Astrocyte (in vitro differentiated cells and primary cell): Measurements from ENCODE around the gene CYP19A1. TPM values are rescaled to one million over a fixed set of nuclear protein-coding genes. Genes with fewer than 3 reads are reported as not detected.

Experiments used
- DNase-seq: peaks from one replicate; pipeline ENCODE4 v3.0.0-alpha.2; 2010; ENCODE audit warnings: low read depth
- FAIRE-seq: peaks from 2 replicates; lab custom pipeline; 2011; peaks lifted over from hg19 to GRCh38; lab: Jason Lieb, UNC
- H2AFZ ChIP-seq: 2 replicates; pipeline ENCODE4 v1.6.0; 2012; ENCODE audit warnings: low read depth, low read length, inconsistent platforms
- H3K27ac ChIP-seq: 2 replicates; pipeline ENCODE4 v1.5.1; 2011; ENCODE audit warnings: low read depth, low read length, inconsistent platforms
- H3K27me3 ChIP-seq: 2 replicates; pipeline ENCODE4 v1.6.0; 2011; ENCODE audit warnings: low read length, inconsistent platforms; ENCODE audit not compliant: insufficient read depth
- H3K36me3 ChIP-seq: 2 replicates; pipeline ENCODE4 v1.5.1; 2011; ENCODE audit warnings: low read length, inconsistent platforms; ENCODE audit not compliant: insufficient read depth
- H3K4me1 ChIP-seq: 2 replicates; pipeline ENCODE4 v1.5.1; 2011; ENCODE audit warnings: low read length, inconsistent platforms; ENCODE audit not compliant: insufficient read depth
- H3K4me2 ChIP-seq: 2 replicates; pipeline ENCODE4 v1.6.0; 2012; ENCODE audit warnings: low read length, inconsistent platforms
- H3K4me3 ChIP-seq: 2 replicates; pipeline ENCODE4 v1.5.1; 2011; ENCODE audit warnings: low read depth, mild to moderate bottlenecking, low read length, inconsistent platforms; ENCODE audit not compliant: insufficient read depth
- H3K79me2 ChIP-seq: 2 replicates; pipeline ENCODE4 v1.6.0; 2012; ENCODE audit warnings: mild to moderate bottlenecking, low read length, inconsistent platforms; ENCODE audit not compliant: insufficient read depth
- H3K9ac ChIP-seq: 2 replicates; pipeline ENCODE4 v1.6.0; 2012; ENCODE audit warnings: mild to moderate bottlenecking, low read length, inconsistent platforms
- H3K9me3 ChIP-seq: 2 replicates; pipeline ENCODE4 v1.5.1; 2012; ENCODE audit warnings: low read depth, mild to moderate bottlenecking, low read length, inconsistent platforms; ENCODE audit not compliant: insufficient read depth
- H4K20me1 ChIP-seq: 2 replicates; pipeline ENCODE4 v1.6.0; 2012; ENCODE audit warnings: low read length, inconsistent platforms; ENCODE audit not compliant: insufficient read depth
- H3K27ac Mint-ChIP-seq: one replicate; pipeline ENCODE4 v1.8.0; 2021; ENCODE audit warnings: mild to moderate bottlenecking, mixed read lengths; ENCODE audit not compliant: unreplicated experiment
- H3K27me3 Mint-ChIP-seq: one replicate; pipeline ENCODE4 v1.8.0; 2021; ENCODE audit warnings: low read depth, mixed read lengths; ENCODE audit not compliant: unreplicated experiment
- H3K36me3 Mint-ChIP-seq: one replicate; pipeline ENCODE4 v1.8.0; 2021; ENCODE audit warnings: low read depth, mixed read lengths; ENCODE audit not compliant: unreplicated experiment
- H3K4me1 Mint-ChIP-seq: one replicate; pipeline ENCODE4 v1.8.0; 2021; ENCODE audit warnings: low read depth, mixed read lengths; ENCODE audit not compliant: unreplicated experiment
- H3K4me3 Mint-ChIP-seq: one replicate; pipeline ENCODE4 v1.8.0; 2021; ENCODE audit warnings: mild to moderate bottlenecking, moderate library complexity, mixed read lengths; ENCODE audit not compliant: unreplicated experiment
- H3K9me3 Mint-ChIP-seq: one replicate; pipeline ENCODE4 v1.8.0; 2021; ENCODE audit warnings: mild to moderate bottlenecking, mixed read lengths; ENCODE audit not compliant: unreplicated experiment
- CTCF ChIP-seq: IDR thresholded peaks from 2 replicates; pipeline ENCODE4 v1.5.1; 2011; ENCODE audit warnings: low read depth, mild to moderate bottlenecking, inconsistent platforms, low read length, moderate library complexity; ENCODE audit not compliant: insufficient read depth
- EZH2 ChIP-seq: IDR thresholded peaks from 2 replicates; pipeline ENCODE4 v1.6.1; 2012; ENCODE audit warnings: mild to moderate bottlenecking, low read length, inconsistent platforms; ENCODE audit not compliant: insufficient read depth
- total RNA-seq: library from RNA; stranded (reverse); gene quantifications from 2 replicates; pipeline ENCODE4 v1.2.1, GENCODE V29; 2021

The CYP19A1 gene
- total RNA-seq, 1 donor from 2014 or later = 0.75 TPM

DNA sequence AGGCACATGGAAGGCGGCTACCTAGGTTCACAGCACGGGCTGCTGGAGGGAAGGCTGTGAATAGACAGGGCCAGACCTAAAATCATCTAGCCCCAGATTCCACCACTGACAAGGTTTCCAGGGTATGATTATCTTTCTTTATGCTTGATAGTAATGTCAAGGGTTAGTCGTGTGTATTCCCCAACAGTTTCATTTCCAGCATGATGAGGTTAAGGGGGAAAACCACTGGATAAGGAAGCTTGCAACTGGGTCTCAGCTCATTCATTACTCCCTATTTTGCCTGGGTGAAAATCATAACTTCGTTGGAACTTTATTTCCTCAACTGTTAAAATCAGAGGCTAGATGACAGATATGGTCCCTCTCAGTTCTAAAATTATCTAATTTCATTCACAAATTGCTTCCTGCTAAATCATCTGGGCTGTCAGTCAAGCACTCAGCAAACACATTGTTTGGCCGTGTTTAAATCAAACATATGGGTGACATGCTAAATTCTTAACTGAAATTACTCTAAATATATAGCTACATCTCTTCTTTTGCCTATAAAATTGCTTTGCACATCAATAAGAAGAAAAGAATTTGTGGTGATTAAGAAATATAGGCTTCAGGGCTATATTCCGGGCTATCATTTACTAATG lies 111.7 kb downstream of the CYP19A1 start:
- Histone ChIP-seq H3K4me1 (peaks cover 23% of the 10 kb centered on the region), H3K9me3 (no peaks in the 10 kb centered on the region), H2AFZ (no peak overlapping the region), H3K4me2 (no peak overlapping the region), H4K20me1 (no peaks in the 10 kb centered on the region), H3K9ac (no peak overlapping the region), H3K4me3 (no peak overlapping the region), H3K27me3 (no peaks in the 10 kb centered on the region), H3K79me2 (no peaks in the 10 kb centered on the region), H3K27ac (no peak overlapping the region), H3K36me3 (no peaks in the 10 kb centered on the region)
- DNase-seq (no peak), FAIRE-seq (no peak)
- no peaks in the 10 kb centered on the region for H3K27me3 Mint-ChIP-seq
- H3K4me1 Mint-ChIP-seq = peaks cover 25% of the 10 kb centered on the region
- no peak overlapping the region for H3K4me3 Mint-ChIP-seq
- no peak for TF ChIP-seq EZH2
- TF ChIP-seq CTCF = no peak
- H3K36me3 Mint-ChIP-seq = no peaks in the 10 kb centered on the region
- no peak overlapping the region for H3K27ac Mint-ChIP-seq
- no peaks in the 10 kb centered on the region for H3K9me3 Mint-ChIP-seq

GRCh38 chr15:51224428-51224827 lies 114.0 kb downstream of the CYP19A1 start:
- DNase-seq (peak; percentile 30), FAIRE-seq (no peak)
- no peak overlapping the region for H3K9ac ChIP-seq
- peaks cover 23% of the 10 kb centered on the region for H3K4me1 ChIP-seq
- Mint-ChIP-seq H3K9me3 (no peaks in the 10 kb centered on the region), H3K27me3 (no peaks in the 10 kb centered on the region), H3K36me3 (no peaks in the 10 kb centered on the region), H3K4me3 (no peak overlapping the region), H3K27ac (no peak overlapping the region), H3K4me1 (peaks cover 25% of the 10 kb centered on the region)
- no peak overlapping the region for H3K27ac ChIP-seq
- no peaks in the 10 kb centered on the region for H3K27me3 ChIP-seq
- peak overlapping the region; percentile 1 for H3K4me3 ChIP-seq
- H2AFZ ChIP-seq = no peak overlapping the region
- H3K4me2 ChIP-seq = peak overlapping the region; percentile 49
- H3K9me3 ChIP-seq = no peaks in the 10 kb centered on the region
- no peaks in the 10 kb centered on the region for H3K36me3 ChIP-seq
- TF ChIP-seq CTCF (no peak), EZH2 (no peak)
- no peaks in the 10 kb centered on the region for H3K79me2 ChIP-seq
- H4K20me1 ChIP-seq = no peaks in the 10 kb centered on the region

DNA sequence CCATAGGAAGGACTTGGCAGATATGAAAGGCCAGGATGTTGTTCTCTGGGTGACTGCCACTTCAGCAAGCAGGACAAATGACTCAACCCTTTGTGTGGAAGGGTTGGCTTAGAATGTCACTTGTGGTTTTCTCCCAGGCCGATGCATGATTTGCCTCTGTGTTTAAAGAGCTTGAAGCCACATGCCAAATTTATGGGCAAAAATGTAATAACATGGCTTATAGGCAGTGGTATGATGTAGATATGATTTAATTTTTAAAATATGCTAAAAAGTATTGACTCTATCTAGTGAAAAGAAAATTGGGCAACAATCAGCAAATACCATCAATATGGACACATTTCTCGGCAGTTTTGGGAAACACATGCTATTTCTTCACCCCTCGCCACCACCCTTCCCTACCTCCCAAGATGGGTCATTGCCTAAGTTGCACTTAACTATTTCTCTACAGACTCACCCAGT lies 114.6 kb downstream of the CYP19A1 start:
- Histone ChIP-seq H2AFZ (no peak overlapping the region), H3K9me3 (no peaks in the 10 kb centered on the region), H3K9ac (no peak overlapping the region), H4K20me1 (no peaks in the 10 kb centered on the region), H3K27me3 (no peaks in the 10 kb centered on the region), H3K27ac (no peak overlapping the region), H3K4me3 (peak overlapping the region; percentile 1), H3K79me2 (no peaks in the 10 kb centered on the region), H3K36me3 (no peaks in the 10 kb centered on the region), H3K4me2 (peak overlapping the region; percentile 49), H3K4me1 (peaks cover 21% of the 10 kb centered on the region)
- Mint-ChIP-seq H3K9me3 (no peaks in the 10 kb centered on the region), H3K27me3 (no peaks in the 10 kb centered on the region), H3K4me1 (peaks cover 25% of the 10 kb centered on the region), H3K27ac (no peak overlapping the region), H3K36me3 (no peaks in the 10 kb centered on the region), H3K4me3 (no peak overlapping the region)
- DNase-seq (peak; percentile 84), FAIRE-seq (peak; percentile 88)
- TF ChIP-seq CTCF (no peak), EZH2 (no peak)
